HUES6 (cell line): ENCODE measurements around the gene GAD1.

Experiments used
- H3K27ac ChIP-seq: 2 replicates; pipeline ENCODE4 v1.7.0; 2013; ENCODE audit warnings: low read depth, mild to moderate bottlenecking, low read length, inconsistent platforms
- H3K27me3 ChIP-seq: 2 replicates; pipeline ENCODE4 v1.6.1; 2013; ENCODE audit warnings: low read length; ENCODE audit not compliant: control insufficient read depth, insufficient read depth
- H3K36me3 ChIP-seq: 2 replicates; pipeline ENCODE4 v1.6.1; 2013; ENCODE audit warnings: low read length; ENCODE audit not compliant: control insufficient read depth, insufficient read depth
- H3K4me1 ChIP-seq: 2 replicates; pipeline ENCODE4 v1.6.1; 2013; ENCODE audit warnings: low read length; ENCODE audit not compliant: control insufficient read depth, insufficient read depth
- H3K4me3 ChIP-seq: 2 replicates; pipeline ENCODE4 v1.5.1; 2013; ENCODE audit warnings: low read depth, low read length
- H3K9ac ChIP-seq: one replicate; pipeline ENCODE4 v1.6.1; 2013; ENCODE audit warnings: mild to moderate bottlenecking, low read length
- H3K9me3 ChIP-seq: 2 replicates; pipeline ENCODE4 v1.6.1; 2013; ENCODE audit warnings: low read depth, low read length; ENCODE audit not compliant: control insufficient read depth, insufficient read depth

The GAD1 gene

GRCh38 chr2:170896622-170897021 is 79.9 kb downstream of the GAD1 start:
- H3K27ac ChIP-seq = no peak overlapping the region
- H3K27me3 ChIP-seq = no peaks in the 10 kb centered on the region
- H3K9me3 ChIP-seq = no peaks in the 10 kb centered on the region
- no peaks in the 10 kb centered on the region for H3K4me1 ChIP-seq
- H3K9ac ChIP-seq = no peak overlapping the region
- H3K36me3 ChIP-seq = no peaks in the 10 kb centered on the region
- no peak overlapping the region for H3K4me3 ChIP-seq

- H3K9ac ChIP-seq = no peak overlapping the region
- no peaks in the 10 kb centered on the region for H3K27me3 ChIP-seq
- H3K36me3 ChIP-seq = no peaks in the 10 kb centered on the region
- H3K9me3 ChIP-seq = no peaks in the 10 kb centered on the region
- H3K27ac ChIP-seq = no peak overlapping the region
- no peaks in the 10 kb centered on the region for H3K4me1 ChIP-seq
- no peak overlapping the region for H3K4me3 ChIP-seq
These were observed 80.4 kb downstream of the GAD1 start for GRCh38 chr2:170897108-170897507.

GRCh38 chr2:170905864-170906263 is 89.2 kb downstream of the GAD1 start:
- no peaks in the 10 kb centered on the region for H3K27me3 ChIP-seq
- peaks cover 7% of the 10 kb centered on the region for H3K9me3 ChIP-seq
- no peak overlapping the region for H3K9ac ChIP-seq
- no peak overlapping the region for H3K27ac ChIP-seq
- H3K36me3 ChIP-seq = no peaks in the 10 kb centered on the region
- H3K4me1 ChIP-seq = peaks cover 5% of the 10 kb centered on the region; the same call in 1 of the 2 replicates
- no peak overlapping the region for H3K4me3 ChIP-seq
